H54 (cell line): ENCODE measurements around the gene SDHC.
"Not testable (repeated sequence)": the region's sequence is repeated elsewhere in the genome, so short reads cannot be mapped to it uniquely, and the experiment has no call there.

Experiments used
- DNase-seq: peaks from one replicate; pipeline ENCODE4 v3.0.0; 2011; ENCODE audit warnings: low spot score, mixed read lengths; ENCODE audit not compliant: insufficient read length
- FAIRE-seq: peaks from 3 replicates; lab custom pipeline; 2011; peaks lifted over from hg19 to GRCh38; lab: Jason Lieb, UNC
- POLR2A ChIP-seq: IDR thresholded peaks from 2 replicates; pipeline ENCODE4 v1.6.1; 2011; ENCODE audit warnings: low read depth, mild to moderate bottlenecking, low read length

SDHC gene

GRCh38 chr1:161382214-161383019 lies 68.2 kb downstream of the SDHC start:
- TF ChIP-seq POLR2A, result no peak
- FAIRE-seq (peak; percentile 96), DNase-seq (peak; percentile 39)

DNA sequence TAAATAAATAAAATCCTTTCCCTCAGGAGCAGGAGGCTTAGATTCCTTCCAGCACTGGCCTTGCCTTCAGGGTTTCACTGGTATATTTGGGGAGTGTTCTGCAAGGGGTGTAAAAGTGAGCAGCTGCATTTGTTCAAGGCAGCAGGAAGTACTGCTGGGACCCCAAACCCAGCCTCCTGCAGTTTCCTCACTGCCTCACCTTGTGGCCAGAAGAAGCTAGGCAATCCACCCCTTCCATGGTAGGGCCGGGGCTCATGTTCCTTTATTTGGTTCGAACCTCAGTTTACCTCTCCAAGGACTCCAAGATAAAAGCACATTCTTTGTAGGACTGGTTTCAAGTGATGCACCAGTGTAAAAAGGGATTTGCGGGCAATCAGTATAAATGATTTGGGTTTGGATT lies 74.5 kb downstream of the SDHC start:
- no peak for FAIRE-seq
- no peak for DNase-seq
- no peak for TF ChIP-seq POLR2A

DNA sequence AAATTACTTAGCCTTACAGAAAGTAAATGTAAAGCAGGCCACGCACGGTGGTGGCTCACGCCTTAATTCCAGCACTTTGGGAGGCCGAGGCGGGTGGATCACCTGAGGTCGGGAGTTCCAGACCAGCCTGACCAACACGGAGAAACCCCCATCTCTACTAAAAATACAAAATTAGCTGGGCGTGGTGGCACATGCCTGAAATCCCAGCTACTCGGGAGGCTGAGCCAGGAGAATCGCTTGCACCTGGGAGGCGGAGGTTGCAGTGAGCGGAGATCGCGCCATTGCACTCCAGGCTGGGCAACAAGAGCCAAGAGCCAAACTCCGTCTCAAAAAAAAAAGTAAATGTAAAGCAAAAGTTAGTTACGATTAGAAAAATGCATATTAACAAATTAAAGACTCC lies 75.0 kb downstream of the SDHC start:
- DNase-seq, FAIRE-seq: not testable (repeated sequence)

DNA sequence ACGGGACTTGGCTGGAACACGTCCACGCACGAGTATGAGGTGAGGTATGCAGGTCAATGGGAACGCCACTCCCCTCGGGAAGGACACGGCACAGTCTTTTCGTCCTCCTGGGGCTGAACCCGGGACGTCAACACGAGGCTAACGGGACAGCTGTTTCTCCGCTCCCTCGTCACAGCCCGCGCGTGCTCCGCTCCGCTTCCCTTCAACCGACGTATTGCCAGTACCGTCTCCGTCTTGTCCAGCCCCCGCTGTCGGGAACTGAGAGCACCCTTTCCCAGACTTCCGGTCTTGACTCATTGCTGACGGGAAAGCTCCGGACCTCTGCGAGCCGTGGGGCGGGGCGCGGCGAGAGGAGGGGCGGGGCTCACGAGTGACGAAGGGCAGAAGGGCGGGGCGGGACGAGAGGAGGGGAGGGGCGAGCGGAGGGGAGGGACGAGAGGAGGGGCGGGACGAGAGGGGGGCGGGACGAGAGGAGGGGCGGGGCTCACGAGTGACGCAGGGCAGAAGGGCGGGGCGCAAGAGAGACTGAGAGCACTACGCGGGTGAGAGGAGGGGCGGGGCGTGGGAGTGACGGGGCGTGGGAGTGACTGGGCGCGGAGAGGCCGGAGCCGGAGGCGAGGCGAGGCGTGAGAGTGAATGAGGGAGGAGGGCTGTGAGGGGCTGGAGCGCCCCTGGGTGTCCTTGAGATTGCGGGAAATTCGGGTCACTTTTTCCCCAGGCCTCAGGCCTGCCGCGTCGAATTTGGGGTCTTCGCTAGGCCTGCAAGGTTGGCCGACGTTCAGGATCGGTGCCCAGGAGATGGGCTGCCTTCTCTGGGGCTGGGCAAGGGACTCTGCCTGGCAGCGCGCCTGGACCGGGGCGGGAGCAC lies 75.7 kb downstream of the SDHC start:
- peak; percentile 97 for TF ChIP-seq POLR2A
- DNase-seq (peak; percentile 87), FAIRE-seq (no peak)

- no peak for TF ChIP-seq POLR2A
- no peak for DNase-seq
- no peak for FAIRE-seq
Observed at GRCh38 chr1:161390559-161390858, 76.3 kb downstream of the SDHC start.

- DNase-seq, FAIRE-seq: not testable (repeated sequence)
Observed at GRCh38 chr1:161391136-161391535, 77.0 kb downstream of the SDHC start.

- no peak for TF ChIP-seq POLR2A
- FAIRE-seq (no peak), DNase-seq (no peak)
Observed at GRCh38 chr1:161391611-161392010, 77.4 kb downstream of the SDHC start.

GRCh38 chr1:161393151-161393550 lies 79.0 kb downstream of the SDHC start:
- DNase-seq, result no peak
- no peak for FAIRE-seq
- no peak for TF ChIP-seq POLR2A

- not testable (repeated sequence) for DNase-seq, FAIRE-seq
Observed at GRCh38 chr1:161397038-161397437, 82.9 kb downstream of the SDHC start.

GRCh38 chr1:161398900-161399256 lies 84.7 kb downstream of the SDHC start:
- FAIRE-seq (no peak), DNase-seq (no peak)
- TF ChIP-seq POLR2A, result no peak

GRCh38 chr1:161399257-161399998 lies 85.2 kb downstream of the SDHC start:
- FAIRE-seq (no peak), DNase-seq (peak; percentile 75)
- TF ChIP-seq POLR2A, result peak; percentile 71

DNA sequence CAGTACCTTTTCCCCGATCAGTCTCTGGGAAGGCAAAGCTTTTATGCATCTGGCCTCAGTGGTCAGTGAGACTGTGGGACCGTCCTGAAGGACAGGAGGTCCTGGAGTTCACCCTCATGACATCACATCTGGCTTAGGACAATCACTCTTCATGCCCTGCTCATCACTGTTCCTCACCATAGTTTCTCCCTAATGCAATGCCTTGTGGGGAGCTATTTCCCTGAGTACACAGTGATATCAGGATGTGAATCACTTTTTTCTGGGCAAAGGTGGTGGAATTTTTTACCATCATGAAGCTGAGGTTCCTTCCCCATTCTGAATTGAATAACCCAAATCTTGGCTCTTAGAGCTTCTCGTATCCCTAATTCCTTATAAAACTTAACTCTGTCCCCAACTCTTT lies 88.3 kb downstream of the SDHC start:
- no peak for DNase-seq
- no peak for FAIRE-seq
- TF ChIP-seq POLR2A, result no peak

DNA sequence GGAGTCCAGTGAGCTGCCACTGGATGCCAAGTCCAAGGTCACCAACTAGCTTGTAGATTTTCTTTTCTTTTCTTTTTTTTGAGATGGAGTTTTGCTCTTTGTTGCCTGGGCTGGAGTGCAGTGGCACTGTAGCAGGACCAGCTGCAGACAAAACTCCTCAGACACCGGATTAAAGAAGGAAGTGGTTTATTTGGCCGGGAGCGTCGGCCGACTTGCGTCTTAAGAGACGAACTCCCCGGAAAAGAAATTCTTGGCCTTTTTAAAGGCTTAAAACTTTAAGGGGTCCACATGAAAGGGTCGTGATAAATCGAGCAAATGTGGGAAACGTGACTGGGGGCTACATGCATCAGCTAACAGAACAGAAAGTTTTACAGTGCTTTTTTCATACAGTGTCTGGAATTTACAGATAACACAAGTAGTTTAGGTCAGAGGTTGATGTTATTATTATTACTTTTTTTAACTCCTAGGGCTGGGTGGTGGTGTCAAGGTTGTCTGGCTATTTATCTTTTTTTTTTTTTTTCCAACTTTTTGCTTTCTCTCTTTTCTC lies 89.9 kb downstream of the SDHC start:
- FAIRE-seq, result no peak
- TF ChIP-seq POLR2A, result no peak
- no peak for DNase-seq

DNA sequence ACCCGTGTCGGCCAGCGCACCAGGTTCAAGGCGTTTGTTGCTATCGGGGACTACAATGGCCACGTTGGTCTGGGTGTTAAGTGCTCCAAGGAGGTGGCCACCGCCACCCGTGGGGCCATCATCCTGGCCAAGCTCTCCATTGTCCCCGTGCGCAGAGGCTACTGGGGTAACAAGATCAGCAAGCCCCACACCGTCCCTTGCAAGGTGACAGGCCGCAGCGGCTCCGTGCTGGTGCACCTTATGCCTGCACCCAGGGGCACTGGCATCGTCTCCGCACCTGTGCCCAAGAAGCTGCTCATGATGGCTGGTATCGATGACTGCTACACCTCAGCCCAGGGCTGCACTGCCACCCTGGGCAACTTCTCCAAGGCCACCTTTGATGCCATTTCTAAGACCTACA lies 92.4 kb downstream of the SDHC start:
- not testable (repeated sequence) for FAIRE-seq, DNase-seq
